Skeletal muscle tissue (tissue), 4 donors: ENCODE measurements around the gene ZNF574. TPM values are rescaled to one million over a fixed set of nuclear protein-coding genes. Genes with fewer than 3 reads are reported as not detected.
"Not testable (repeated sequence)": the region's sequence is repeated elsewhere in the genome, so short reads cannot be mapped to it uniquely, and the experiment has no call there.

Experiments used
- H3K27ac ChIP-seq: one replicate; pipeline ENCODE4 v1.7.0; 2013; ENCODE audit warnings: mild to moderate bottlenecking, low read depth, low read length, inconsistent platforms
- H3K27me3 ChIP-seq, 3 donors: one replicate each; pipeline ENCODE4 v1.7.0; 2013; ENCODE audit warnings: low read length in 3 of 3; ENCODE audit not compliant: control insufficient read depth in 3 of 3, insufficient read depth in 3 of 3
- H3K36me3 ChIP-seq, 3 donors: one replicate each; pipeline ENCODE4 v1.7.0; 2013; ENCODE audit warnings: low read length in 3 of 3; ENCODE audit not compliant: control insufficient read depth in 3 of 3, insufficient read depth in 3 of 3
- H3K4me1 ChIP-seq, 3 donors: one replicate each; pipeline ENCODE4 v1.7.0; 2013; ENCODE audit warnings: low read length in 3 of 3, mild to moderate bottlenecking in 3 of 3; ENCODE audit not compliant: control insufficient read depth in 3 of 3, insufficient read depth in 3 of 3
- H3K4me3 ChIP-seq, 3 donors: one replicate each; pipeline ENCODE4 v1.7.0; 2013; ENCODE audit warnings: low read length in 3 of 3
- H3K9ac ChIP-seq, 3 donors: one replicate each; pipeline ENCODE4 v1.7.0; 2013; ENCODE audit warnings: low read length in 3 of 3, mild to moderate bottlenecking in 3 of 3, moderate library complexity in 2 of 3, low read depth in 1 of 3
- H3K9me3 ChIP-seq, 3 donors: one replicate each; pipeline ENCODE4 v1.7.0; 2013; ENCODE audit warnings: low read length in 3 of 3; ENCODE audit not compliant: control insufficient read depth in 3 of 3
- total RNA-seq: library from RNA; depleted of rRNA; stranded (reverse); fragments of >200 nt; gene quantifications from one replicate; pipeline ENCODE4 v1.2.3, GENCODE V29; 2014
- donor health status: Osteomylitis.

The ZNF574 gene
- total RNA-seq, 1 donor from 2014 or later, result 7.8 TPM

GRCh38 chr19:42097461-42097860 is 21.5 kb downstream of the ZNF574 start:
- no peaks in the 10 kb centered on the region for H3K9me3 ChIP-seq
- no peak overlapping the region for H3K27ac ChIP-seq
- peaks cover 2 to 5% (median 2%) of the 10 kb centered on the region in 3 donors for H3K4me1 ChIP-seq
- no peak overlapping the region for H3K9ac ChIP-seq
- H3K36me3 ChIP-seq, result no peaks in the 10 kb centered on the region
- peaks cover 13 to 20% (median 13%) of the 10 kb centered on the region in 3 donors for H3K27me3 ChIP-seq
- no peak overlapping the region for H3K4me3 ChIP-seq

GRCh38 chr19:42098781-42099180 is 22.8 kb downstream of the ZNF574 start:
- H3K36me3 ChIP-seq, result no peaks in the 10 kb centered on the region
- no peak overlapping the region for H3K27ac ChIP-seq
- H3K4me3 ChIP-seq, result no peak overlapping the region
- no peaks in the 10 kb centered on the region for H3K9me3 ChIP-seq
- peaks cover 13 to 20% (median 16%) of the 10 kb centered on the region in 3 donors for H3K27me3 ChIP-seq
- H3K9ac ChIP-seq, result no peak overlapping the region
- peaks cover 0 to 2% (median 0%) of the 10 kb centered on the region in 3 donors for H3K4me1 ChIP-seq

GRCh38 chr19:42099336-42099925 is 23.5 kb downstream of the ZNF574 start:
- no peak overlapping the region for H3K4me3 ChIP-seq
- no peaks in the 10 kb centered on the region for H3K4me1 ChIP-seq
- H3K27me3 ChIP-seq, result peaks cover 13 to 20% (median 16%) of the 10 kb centered on the region in 3 donors
- no peak overlapping the region for H3K27ac ChIP-seq
- H3K9me3 ChIP-seq, result no peaks in the 10 kb centered on the region
- no peak overlapping the region for H3K9ac ChIP-seq
- H3K36me3 ChIP-seq, result no peaks in the 10 kb centered on the region

- H3K27ac ChIP-seq, H3K9me3 ChIP-seq, H3K36me3 ChIP-seq, H3K4me1 ChIP-seq, H3K9ac ChIP-seq, H3K4me3 ChIP-seq: not testable (repeated sequence)
- peaks cover 13 to 19% (median 16%) of the 10 kb centered on the region in 3 donors for H3K27me3 ChIP-seq
These were observed 24.3 kb downstream of the ZNF574 start for GRCh38 chr19:42100241-42100640.

GRCh38 chr19:42102877-42103276 is 26.9 kb downstream of the ZNF574 start:
- no peaks in the 10 kb centered on the region for H3K36me3 ChIP-seq
- H3K9ac ChIP-seq, result no peak overlapping the region
- H3K4me1 ChIP-seq, result no peaks in the 10 kb centered on the region
- no peak overlapping the region for H3K4me3 ChIP-seq
- no peaks in the 10 kb centered on the region for H3K9me3 ChIP-seq
- H3K27me3 ChIP-seq, result peaks cover 5 to 12% (median 7%) of the 10 kb centered on the region in 3 donors
- H3K27ac ChIP-seq, result no peak overlapping the region

- H3K4me1 ChIP-seq, result peaks cover 0 to 2% (median 0%) of the 10 kb centered on the region in 3 donors
- H3K27me3 ChIP-seq, result peaks cover 5 to 18% (median 8%) of the 10 kb centered on the region in 3 donors
- H3K9me3 ChIP-seq, result no peaks in the 10 kb centered on the region
- no peak overlapping the region for H3K4me3 ChIP-seq
- H3K36me3 ChIP-seq, result no peaks in the 10 kb centered on the region
- H3K9ac ChIP-seq, result no peak overlapping the region
- H3K27ac ChIP-seq, result no peak overlapping the region
These were observed 29.4 kb downstream of the ZNF574 start for GRCh38 chr19:42105368-42105767.

- peaks cover 0 to 6% (median 2%) of the 10 kb centered on the region in 3 donors for H3K4me1 ChIP-seq
- no peaks in the 10 kb centered on the region for H3K9me3 ChIP-seq
- H3K4me3 ChIP-seq, result no peak overlapping the region
- peaks cover 3 to 28% (median 8%) of the 10 kb centered on the region in 3 donors for H3K27me3 ChIP-seq
- H3K27ac ChIP-seq, result no peak overlapping the region
- no peak overlapping the region for H3K9ac ChIP-seq
- no peaks in the 10 kb centered on the region for H3K36me3 ChIP-seq
These were observed 32.8 kb downstream of the ZNF574 start for GRCh38 chr19:42108527-42109389.

GRCh38 chr19:42109896-42110295 is 33.9 kb downstream of the ZNF574 start:
- Histone ChIP-seq H3K9ac (no peak overlapping the region), H3K9me3 (no peaks in the 10 kb centered on the region), H3K4me3 (no peak overlapping the region), H3K4me1 (peaks cover 3 to 15% (median 11%) of the 10 kb centered on the region in 3 donors), H3K36me3 (no peaks in the 10 kb centered on the region), H3K27ac (no peak overlapping the region), H3K27me3 (peaks cover under 1 to 30% (median 15%) of the 10 kb centered on the region in 3 donors)

- H3K36me3 ChIP-seq, result no peaks in the 10 kb centered on the region
- no peak overlapping the region for H3K4me3 ChIP-seq
- H3K4me1 ChIP-seq, result peaks cover 3 to 15% (median 11%) of the 10 kb centered on the region in 3 donors
- peaks cover 0 to 24% (median 15%) of the 10 kb centered on the region in 3 donors for H3K27me3 ChIP-seq
- no peaks in the 10 kb centered on the region for H3K9me3 ChIP-seq
- no peak overlapping the region for H3K27ac ChIP-seq
- no peak overlapping the region for H3K9ac ChIP-seq
These were observed 34.7 kb downstream of the ZNF574 start for GRCh38 chr19:42110658-42111057.

- no peaks in the 10 kb centered on the region for H3K36me3 ChIP-seq
- H3K4me1 ChIP-seq, result peaks cover 3 to 15% (median 11%) of the 10 kb centered on the region in 3 donors
- no peak overlapping the region for H3K4me3 ChIP-seq
- H3K27me3 ChIP-seq, result peaks cover 0 to 22% (median 15%) of the 10 kb centered on the region in 3 donors
- H3K27ac ChIP-seq, result no peak overlapping the region
- no peaks in the 10 kb centered on the region for H3K9me3 ChIP-seq
- no peak overlapping the region for H3K9ac ChIP-seq
These were observed 35.4 kb downstream of the ZNF574 start for GRCh38 chr19:42111384-42111783.
